Ascending aorta (tissue), 2 donors: ENCODE measurements around the gene KCNK18. TPM values are rescaled to one million over a fixed set of nuclear protein-coding genes. Genes with fewer than 3 reads are reported as not detected.

Experiments
- DNase-seq, 2 donors: peaks; one replicate each; pipeline ENCODE4 v3.0.0-alpha.2; 2019; ENCODE audit warnings: low spot score in 2 of 2
- H3K27ac ChIP-seq, 2 donors: fragments of 200-600 bp; sonication (generic); one replicate each; pipeline ENCODE4 v1.5.1; 2016 to 2017; ENCODE audit warnings: mild to moderate bottlenecking in 1 of 2
- H3K27me3 ChIP-seq: fragments of 200-600 bp; sonication (generic); one replicate; pipeline ENCODE4 v1.5.1; 2017
- H3K36me3 ChIP-seq, 2 donors: fragments of 200-600 bp; sonication (generic); one replicate each; pipeline ENCODE4 v1.5.1; 2016
- H3K4me1 ChIP-seq, 2 donors: fragments of 200-600 bp; sonication (generic); one replicate each; pipeline ENCODE4 v1.5.1; 2016 to 2017; ENCODE audit warnings: mild to moderate bottlenecking in 1 of 2
- H3K4me3 ChIP-seq, 2 donors: fragments of 200-600 bp; sonication (generic); one replicate each; pipeline ENCODE4 v1.5.1; 2016 to 2017; ENCODE audit warnings: mild to moderate bottlenecking in 1 of 2
- H3K9me3 ChIP-seq, 2 donors: fragments of 200-600 bp; sonication (generic); one replicate each; pipeline ENCODE4 v1.5.1; 2016
- intact Hi-C: fragments of 100-400 bp; cut with DNase I; formaldehyde crosslinking; loops from one replicate; pipeline ENCODE4 v1.15.1; 2023
- total RNA-seq: library from RNA; depleted of rRNA; stranded (reverse); fragments of >200 nt; gene quantifications from one replicate; pipeline ENCODE4 v1.1.0, GENCODE V29; 2016
- TF ChIP-seq, protein P1 (sequence below), 3 experiments: fragments of 200-600 bp in 2 of 3; fragments of 450-650 bp in 1 of 3; sonication (generic) in 2 of 3; IDR thresholded peaks; one replicate each; pipeline ENCODE4 v1.5.1; 2016 to 2019; ENCODE audit warnings: antibody characterized with exemption in 3 of 3, mild to moderate bottlenecking in 1 of 3, moderate library complexity in 1 of 3

KCNK18 gene
- not detected for total RNA-seq

DNA sequence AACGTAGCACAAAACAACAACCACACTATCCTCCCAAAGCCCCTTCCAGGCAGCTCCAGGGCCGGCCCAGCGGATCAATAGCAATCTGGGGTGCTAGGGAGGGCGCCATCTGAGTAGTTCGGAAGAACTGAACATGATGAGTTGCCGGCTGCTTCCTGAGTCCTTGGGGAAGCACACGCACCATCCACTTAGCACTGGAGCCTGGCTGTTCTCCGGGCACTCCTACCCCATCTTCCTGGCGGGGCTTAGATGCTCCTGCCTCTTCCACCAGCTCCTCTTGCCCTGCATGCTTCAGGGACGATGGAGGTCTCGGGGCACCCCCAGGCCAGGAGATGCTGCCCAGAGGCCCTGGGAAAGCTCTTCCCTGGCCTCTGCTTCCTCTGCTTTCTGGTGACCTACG, at the start of gene KCNK18:
TSS of gene KCNK18 (plus strand) at position 301 of the 400 bp plus-strand sequence. CDS start at position 301, 0 bp downstream.
- Histone ChIP-seq H3K9me3 (no peaks in the 10 kb centered on the region), H3K36me3 (no peaks in the 10 kb centered on the region), H3K4me3 (no peak within 1 kb of the TSS), H3K27me3 (no peaks in the 10 kb centered on the region), H3K4me1 (no peaks in the 10 kb centered on the region), H3K27ac (no peak within 1 kb of the TSS)
- TF ChIP-seq, protein P1, sequence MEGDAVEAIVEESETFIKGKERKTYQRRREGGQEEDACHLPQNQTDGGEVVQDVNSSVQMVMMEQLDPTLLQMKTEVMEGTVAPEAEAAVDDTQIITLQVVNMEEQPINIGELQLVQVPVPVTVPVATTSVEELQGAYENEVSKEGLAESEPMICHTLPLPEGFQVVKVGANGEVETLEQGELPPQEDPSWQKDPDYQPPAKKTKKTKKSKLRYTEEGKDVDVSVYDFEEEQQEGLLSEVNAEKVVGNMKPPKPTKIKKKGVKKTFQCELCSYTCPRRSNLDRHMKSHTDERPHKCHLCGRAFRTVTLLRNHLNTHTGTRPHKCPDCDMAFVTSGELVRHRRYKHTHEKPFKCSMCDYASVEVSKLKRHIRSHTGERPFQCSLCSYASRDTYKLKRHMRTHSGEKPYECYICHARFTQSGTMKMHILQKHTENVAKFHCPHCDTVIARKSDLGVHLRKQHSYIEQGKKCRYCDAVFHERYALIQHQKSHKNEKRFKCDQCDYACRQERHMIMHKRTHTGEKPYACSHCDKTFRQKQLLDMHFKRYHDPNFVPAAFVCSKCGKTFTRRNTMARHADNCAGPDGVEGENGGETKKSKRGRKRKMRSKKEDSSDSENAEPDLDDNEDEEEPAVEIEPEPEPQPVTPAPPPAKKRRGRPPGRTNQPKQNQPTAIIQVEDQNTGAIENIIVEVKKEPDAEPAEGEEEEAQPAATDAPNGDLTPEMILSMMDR (IDR thresholded peaks at IDR 0.05): no peak
- intact Hi-C loops: no loop called here
- no peak for DNase-seq

GRCh38 chr10:117148284-117148683, 49.0 kb upstream of the KCNK18 start:
- no peak for DNase-seq
- no peak overlapping the region for H3K27ac ChIP-seq
- H3K4me1 ChIP-seq: no peaks in the 10 kb centered on the region
- H3K9me3 ChIP-seq: no peaks in the 10 kb centered on the region
- intact Hi-C loops: no loop called here
- H3K36me3 ChIP-seq: no peaks in the 10 kb centered on the region
- TF ChIP-seq, protein P1 (IDR thresholded peaks at IDR 0.05): no peak
- H3K4me3 ChIP-seq: no peak overlapping the region
- H3K27me3 ChIP-seq: no peaks in the 10 kb centered on the region

DNA sequence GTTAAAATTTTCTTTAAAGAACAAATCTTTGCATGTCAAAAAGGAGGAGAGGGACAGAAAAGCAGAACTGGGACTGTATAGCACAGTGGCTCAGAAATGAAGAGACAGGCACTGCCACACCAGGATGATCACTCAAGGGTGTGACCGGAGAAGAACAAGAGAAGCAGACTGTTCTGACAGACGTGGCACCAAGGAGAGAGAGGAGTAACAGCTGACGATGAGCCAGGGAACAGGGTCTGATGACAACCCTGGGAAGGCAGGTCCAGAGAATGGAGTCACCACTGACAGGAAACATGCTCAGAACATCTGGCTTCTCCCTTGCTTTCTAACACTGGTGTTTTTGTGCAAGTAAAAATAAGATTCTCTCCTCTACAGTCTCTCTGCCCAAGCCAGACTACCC, 44.6 kb upstream of the KCNK18 start:
- no peak overlapping the region for H3K4me3 ChIP-seq
- intact Hi-C loops: no loop called here
- no peaks in the 10 kb centered on the region for H3K27me3 ChIP-seq
- DNase-seq: no peak
- no peak overlapping the region for H3K27ac ChIP-seq
- H3K9me3 ChIP-seq: no peaks in the 10 kb centered on the region
- H3K4me1 ChIP-seq: no peaks in the 10 kb centered on the region
- TF ChIP-seq, protein P1 (IDR thresholded peaks at IDR 0.05): no peak
- H3K36me3 ChIP-seq: no peaks in the 10 kb centered on the region

DNA sequence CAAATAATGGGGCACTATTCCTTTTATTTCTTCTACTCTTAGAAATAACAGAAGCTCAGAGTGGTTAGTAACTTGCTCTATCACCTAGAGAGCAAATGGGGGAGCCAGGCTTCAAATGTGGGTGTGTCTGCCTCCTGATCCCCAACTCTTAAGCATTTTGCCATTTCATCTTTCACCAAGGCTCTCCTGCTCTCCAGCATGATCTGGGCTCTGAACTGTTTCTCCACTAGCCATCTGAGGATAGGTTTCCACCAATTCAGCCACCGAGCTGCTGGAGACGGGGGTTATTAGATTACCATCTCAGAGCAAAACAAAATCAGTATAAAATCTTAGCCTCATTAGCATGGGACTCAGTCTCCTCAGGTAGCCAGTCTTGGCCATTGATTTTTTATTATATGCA, 39.0 kb upstream of the KCNK18 start:
- H3K4me3 ChIP-seq: no peak overlapping the region
- intact Hi-C loops: no loop called here
- TF ChIP-seq, protein P1 (IDR thresholded peaks at IDR 0.05): no peak
- H3K9me3 ChIP-seq: no peaks in the 10 kb centered on the region
- DNase-seq: no peak
- peaks cover 5 to 9% of the 10 kb centered on the region in 2 donors for H3K4me1 ChIP-seq
- no peaks in the 10 kb centered on the region for H3K36me3 ChIP-seq
- peaks cover 17% of the 10 kb centered on the region for H3K27me3 ChIP-seq
- no peak overlapping the region for H3K27ac ChIP-seq

GRCh38 chr10:117159390-117159789, 37.9 kb upstream of the KCNK18 start:
- Histone ChIP-seq H3K27me3 (peaks cover 28% of the 10 kb centered on the region), H3K36me3 (no peaks in the 10 kb centered on the region), H3K4me3 (no peak overlapping the region), H3K4me1 (peaks cover 5 to 12% of the 10 kb centered on the region in 2 donors), H3K27ac (no peak overlapping the region), H3K9me3 (no peaks in the 10 kb centered on the region)
- TF ChIP-seq, protein P1 (IDR thresholded peaks at IDR 0.05): no peak
- no peak for DNase-seq
- intact Hi-C loops: no loop called here

- intact Hi-C loops: no loop called here
- TF ChIP-seq, protein P1 (IDR thresholded peaks at IDR 0.05): no peak
- H3K27me3 ChIP-seq: peaks cover 29% of the 10 kb centered on the region
Measured at GRCh38 chr10:117160567-117160966, 36.7 kb upstream of the KCNK18 start.

More at GRCh38 chr10:117160567-117160966, 36.7 kb upstream of the KCNK18 start:
- DNase-seq: no peak
- H3K36me3 ChIP-seq: no peaks in the 10 kb centered on the region
- no peak overlapping the region for H3K27ac ChIP-seq
- no peaks in the 10 kb centered on the region for H3K9me3 ChIP-seq
- no peak overlapping the region for H3K4me3 ChIP-seq
- peaks cover 5 to 20% of the 10 kb centered on the region in 2 donors for H3K4me1 ChIP-seq
